Body of pancreas (tissue), 4 donors: ENCODE results near the gene ARHGEF40.

ENCODE experiments used
- CTCF ChIP-seq, 7 experiments: fragments of 450-650 bp in 4 of 7; fragments of 200-600 bp in 3 of 7; sonication (generic) in 3 of 7; IDR thresholded peaks; one replicate each; pipeline ENCODE4 v1.5.1; 2016 to 2019; ENCODE audit warnings: antibody characterized with exemption in 7 of 7
- POLR2A ChIP-seq, 3 donors: fragments of 450-650 bp; IDR thresholded peaks; one replicate each; pipeline ENCODE4 v1.6.1; 2016; ENCODE audit warnings: antibody characterized with exemption in 3 of 3, mild to moderate bottlenecking in 2 of 3

GRCh38 chr14:21032326-21033132 is 37.6 kb upstream of the ARHGEF40 start:
- no peak for TF ChIP-seq POLR2A (IDR thresholded peaks at IDR 0.05)
- TF ChIP-seq CTCF (IDR thresholded peaks at IDR 0.05) = no peak
